ENCODE measurements around the gene KIRREL3. TPM values are rescaled to one million over a fixed set of nuclear protein-coding genes. Genes with fewer than 3 reads are reported as not detected.
A peak's percentile ranks its signal among the peaks of the same experiment; 100 is the strongest.

The KIRREL3 gene
- total and polyA plus RNA-seq, 4 donors, result 0.02 to 0.71 (median 0.15) TPM; not detected in 1

- TF ChIP-seq, protein P1, sequence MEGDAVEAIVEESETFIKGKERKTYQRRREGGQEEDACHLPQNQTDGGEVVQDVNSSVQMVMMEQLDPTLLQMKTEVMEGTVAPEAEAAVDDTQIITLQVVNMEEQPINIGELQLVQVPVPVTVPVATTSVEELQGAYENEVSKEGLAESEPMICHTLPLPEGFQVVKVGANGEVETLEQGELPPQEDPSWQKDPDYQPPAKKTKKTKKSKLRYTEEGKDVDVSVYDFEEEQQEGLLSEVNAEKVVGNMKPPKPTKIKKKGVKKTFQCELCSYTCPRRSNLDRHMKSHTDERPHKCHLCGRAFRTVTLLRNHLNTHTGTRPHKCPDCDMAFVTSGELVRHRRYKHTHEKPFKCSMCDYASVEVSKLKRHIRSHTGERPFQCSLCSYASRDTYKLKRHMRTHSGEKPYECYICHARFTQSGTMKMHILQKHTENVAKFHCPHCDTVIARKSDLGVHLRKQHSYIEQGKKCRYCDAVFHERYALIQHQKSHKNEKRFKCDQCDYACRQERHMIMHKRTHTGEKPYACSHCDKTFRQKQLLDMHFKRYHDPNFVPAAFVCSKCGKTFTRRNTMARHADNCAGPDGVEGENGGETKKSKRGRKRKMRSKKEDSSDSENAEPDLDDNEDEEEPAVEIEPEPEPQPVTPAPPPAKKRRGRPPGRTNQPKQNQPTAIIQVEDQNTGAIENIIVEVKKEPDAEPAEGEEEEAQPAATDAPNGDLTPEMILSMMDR (IDR thresholded peaks at IDR 0.05; ENCODE audit: control extremely low read depth, extremely low read depth), result no peak
- ATAC-seq (ENCODE audit: insufficient read depth, low FRiP score), result no peak
- peaks cover 0 to 2% (median 0%) of the 10 kb centered on the region in 4 donors for H3K36me3 ChIP-seq (ENCODE audit: control insufficient read depth in 4 of 4, insufficient read depth in 4 of 4, low read length in 4 of 4)
- H3K27ac ChIP-seq (ENCODE audit: low read depth in 1 of 2, low read length in 1 of 2), result peak overlapping the region in 1 of 2 donors; percentile 85
- DNase-seq, result no peak
- WGBS, 2 donors, result 84 to 88% methylated on average over 10 of the region's 10 CpGs
- no peaks in the 10 kb centered on the region for H3K9me3 ChIP-seq (ENCODE audit: control insufficient read depth in 4 of 4, insufficient read depth in 3 of 4, low read length in 3 of 4)
- no peaks in the 10 kb centered on the region for H3K27me3 ChIP-seq (ENCODE audit: control insufficient read depth in 3 of 3, insufficient read depth in 3 of 3, low read length in 2 of 3)
- no peak overlapping the region for H3K4me3 ChIP-seq
- no peak overlapping the region for H3K9ac ChIP-seq (ENCODE audit: insufficient read depth in 1 of 2, low read length in 2 of 2)
- peaks cover 4 to 17% (median 13%) of the 10 kb centered on the region in 5 donors for H3K4me1 ChIP-seq (ENCODE audit: control insufficient read depth in 5 of 5, insufficient read depth in 5 of 5, low read length in 5 of 5)
Measured at GRCh38 chr11:126430581-126431335, 569.8 kb downstream of the KIRREL3 start.

DNA sequence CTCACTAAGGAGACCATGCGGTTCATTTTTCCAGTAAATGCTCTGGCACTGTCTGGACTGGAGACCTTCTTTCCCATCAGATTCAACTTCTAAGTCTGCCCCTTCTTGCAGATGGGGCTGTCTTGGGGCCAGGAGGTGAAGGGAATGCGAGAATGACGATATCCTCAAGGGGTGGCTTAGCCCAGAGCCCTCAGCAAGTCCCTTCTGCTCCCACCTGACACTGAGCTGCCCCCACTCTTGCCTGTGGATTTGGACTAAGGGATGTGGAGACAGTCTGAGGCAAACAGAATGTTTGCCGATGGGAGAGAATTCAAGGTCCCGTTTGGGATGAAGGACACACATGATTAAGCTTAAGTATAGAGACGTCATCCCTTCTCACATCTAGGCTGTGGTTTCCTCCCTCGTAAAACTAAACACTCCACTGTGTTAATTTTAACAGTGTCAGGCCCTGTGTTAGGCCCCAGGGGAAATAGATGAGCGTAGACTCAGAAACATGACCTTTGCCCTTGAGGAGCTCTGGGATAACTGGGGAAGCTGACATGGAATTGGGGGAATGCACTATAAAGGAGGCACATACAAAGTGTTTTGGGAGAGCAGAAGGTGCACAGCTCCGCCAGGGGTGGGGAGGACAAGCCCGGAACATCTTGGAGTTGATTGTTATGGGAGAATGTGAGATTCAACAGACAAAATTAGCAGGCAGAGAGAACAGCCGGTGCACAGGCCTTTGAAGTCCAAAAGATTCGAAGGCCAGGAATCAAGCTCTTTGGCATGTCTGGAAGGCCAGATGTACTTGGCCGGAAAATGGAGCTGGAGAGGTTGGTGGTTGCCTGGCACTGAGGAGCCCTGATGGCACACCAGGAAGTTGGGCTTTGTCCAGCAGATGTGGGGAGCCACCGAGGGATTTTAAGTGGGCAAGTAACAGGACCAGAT lies 573.5 kb downstream of the KIRREL3 start:
- H3K4me3 ChIP-seq, result no peak overlapping the region
- no peak overlapping the region for H3K27ac ChIP-seq (ENCODE audit: low read depth in 1 of 2, low read length in 1 of 2)
- WGBS, 2 donors, result 65 to 81% methylated on average over 14 of the region's 14 CpGs
- H3K9me3 ChIP-seq (ENCODE audit: control insufficient read depth in 4 of 4, insufficient read depth in 3 of 4, low read length in 3 of 4), result no peaks in the 10 kb centered on the region
- ATAC-seq (ENCODE audit: insufficient read depth, low FRiP score) (no peak), DNase-seq (no peak)
- TF ChIP-seq, protein P1 (IDR thresholded peaks at IDR 0.05; ENCODE audit: control extremely low read depth, extremely low read depth), result no peak
- peaks cover 4 to 10% (median 5%) of the 10 kb centered on the region in 5 donors for H3K4me1 ChIP-seq (ENCODE audit: control insufficient read depth in 5 of 5, insufficient read depth in 5 of 5, low read length in 5 of 5)
- H3K27me3 ChIP-seq (ENCODE audit: control insufficient read depth in 3 of 3, insufficient read depth in 3 of 3, low read length in 2 of 3), result no peaks in the 10 kb centered on the region
- H3K9ac ChIP-seq (ENCODE audit: insufficient read depth in 1 of 2, low read length in 2 of 2), result no peak overlapping the region
- peaks cover 0 to 8% (median 0%) of the 10 kb centered on the region in 4 donors for H3K36me3 ChIP-seq (ENCODE audit: control insufficient read depth in 4 of 4, insufficient read depth in 4 of 4, low read length in 4 of 4)

- WGBS, 2 donors, result 95% methylated on average over 3 of the region's 3 CpGs
- ATAC-seq (ENCODE audit: insufficient read depth, low FRiP score) (no peak), DNase-seq (no peak)
- H3K9me3 ChIP-seq (ENCODE audit: control insufficient read depth in 4 of 4, insufficient read depth in 3 of 4, low read length in 3 of 4), result no peaks in the 10 kb centered on the region
- no peak overlapping the region for H3K27ac ChIP-seq (ENCODE audit: low read depth in 1 of 2, low read length in 1 of 2)
- peaks cover 0 to 8% (median 0%) of the 10 kb centered on the region in 4 donors for H3K36me3 ChIP-seq (ENCODE audit: control insufficient read depth in 4 of 4, insufficient read depth in 4 of 4, low read length in 4 of 4)
- no peak overlapping the region for H3K9ac ChIP-seq (ENCODE audit: insufficient read depth in 1 of 2, low read length in 2 of 2)
- no peak overlapping the region for H3K4me3 ChIP-seq
- TF ChIP-seq, protein P1 (IDR thresholded peaks at IDR 0.05; ENCODE audit: control extremely low read depth, extremely low read depth), result no peak
- H3K27me3 ChIP-seq (ENCODE audit: control insufficient read depth in 3 of 3, insufficient read depth in 3 of 3, low read length in 2 of 3), result no peaks in the 10 kb centered on the region
- H3K4me1 ChIP-seq (ENCODE audit: control insufficient read depth in 5 of 5, insufficient read depth in 5 of 5, low read length in 5 of 5), result peaks cover 3 to 14% (median 11%) of the 10 kb centered on the region in 5 donors
Measured at GRCh38 chr11:126426106-126426505, 574.5 kb downstream of the KIRREL3 start.
